K562 (cell line): ENCODE measurements around the gene ANO1. TPM values are rescaled to one million over a fixed set of nuclear protein-coding genes. Genes with fewer than 3 reads are reported as not detected.

ENCODE experiments used
- ATAC-seq: fragments of 200-7000 bp; cut with Tn5 transposase; 3 replicates; pipeline ENCODE4 v1.9.1; 2020; ENCODE audit warnings: moderate library complexity
- BruUV-seq: library from RNA; stranded (reverse); fragments of 400-500 nt; replicated peaks from 2 replicates; lab custom pipeline; 2021; lab: Mats Ljungman, UMichigan
- CTCF ChIA-PET: fragments of 300-600 bp; formaldehyde crosslinking; extraction: SDS; loops from one replicate; lab custom pipeline; 2021; ENCODE audit warnings: low intra/inter-chr PET ratio; lab: Yijun Ruan, JAX
- POLR2A ChIA-PET: fragments of 300-600, 350-650 bp; sonication (Branson Sonifier 250); formaldehyde crosslinking; extraction: SDS; loops from one replicate; lab custom pipeline; 2021; ENCODE audit warnings: antibody characterized with exemption, inconsistent platforms; lab: Yijun Ruan, JAX
- DNase-seq, 4 experiments: peaks; one replicate each; pipeline versions ENCODE4 v3.0.0 to v3.0.0-alpha.2; 2011 to 2018; ENCODE audit warnings: low spot score in 3 of 4, mixed read lengths in 3 of 4; ENCODE audit errors: extremely low read depth in 1 of 4
- FAIRE-seq: peaks from 2 replicates; lab custom pipeline; 2011; peaks lifted over from hg19 to GRCh38; lab: Jason Lieb, UNC
- H2AFZ ChIP-seq: 2 replicates; pipeline ENCODE4 v1.6.0; 2011; ENCODE audit warnings: low read depth, low read length, control low read depth, inconsistent platforms
- H3K27ac ChIP-seq: fragments of 200-600 bp; 3 replicates; pipeline ENCODE4 v1.8.0; 2011; ENCODE audit warnings: low read depth, mild to moderate bottlenecking, control low read depth, inconsistent platforms, low read length, moderate library complexity, mixed read lengths; ENCODE audit errors: extremely low read depth
- H3K27me3 ChIP-seq, 2 experiments: fragments of 300-600 bp in 1 of 2; 2 replicates in 1 of 2; 3 replicates in 1 of 2; pipeline versions ENCODE4 v1.6.0 to v1.8.0; 2011; ENCODE audit warnings: inconsistent platforms in 2 of 2, low read length in 2 of 2, mild to moderate bottlenecking in 1 of 2, mixed read lengths in 1 of 2, moderate library complexity in 1 of 2; ENCODE audit not compliant: control insufficient read depth in 2 of 2, insufficient read depth in 2 of 2
- H3K36me3 ChIP-seq: fragments of 300-600 bp; 3 replicates; pipeline ENCODE4 v1.8.0; 2011; ENCODE audit warnings: mild to moderate bottlenecking, low read length, inconsistent platforms; ENCODE audit not compliant: control insufficient read depth, insufficient read depth
- H3K4me1 ChIP-seq, 2 experiments: fragments of 200-600 bp in 1 of 2; replicated peaks in 1 of 2; 2 replicates in 1 of 2; 3 replicates in 1 of 2; pipeline versions ENCODE4 v1.5.1 to v1.8.0; 2011; ENCODE audit warnings: inconsistent platforms in 2 of 2, low read length in 2 of 2, mild to moderate bottlenecking in 1 of 2, mixed read lengths in 1 of 2, moderate library complexity in 1 of 2; ENCODE audit not compliant: control insufficient read depth in 2 of 2, insufficient read depth in 2 of 2
- H3K4me2 ChIP-seq: 2 replicates; pipeline ENCODE4 v1.6.1; 2011; ENCODE audit warnings: low read length, control low read depth, inconsistent platforms, mixed read lengths; ENCODE audit not compliant: insufficient read depth
- H3K4me3 ChIP-seq: fragments of 200-600 bp; sonication (generic), shearing (Covaris generic); 2 replicates; pipeline ENCODE4 v1.5.1; 2016; ENCODE audit warnings: control low read depth, inconsistent platforms
- H3K79me2 ChIP-seq: fragments of 200-600 bp; 3 replicates; pipeline ENCODE4 v1.8.0; 2011; ENCODE audit warnings: low read length, inconsistent platforms; ENCODE audit not compliant: control insufficient read depth, insufficient read depth
- H3K9ac ChIP-seq, 2 experiments: 2 replicates each; pipeline versions ENCODE4 v1.6.0 to v1.6.1; 2011; ENCODE audit warnings: low read depth in 2 of 2, low read length in 2 of 2, control low read depth in 1 of 2, inconsistent platforms in 1 of 2, mild to moderate bottlenecking in 1 of 2, mixed read lengths in 1 of 2; ENCODE audit not compliant: insufficient read depth in 1 of 2
- H3K9me1 ChIP-seq: one replicate; pipeline ENCODE4 v1.6.0; 2011; ENCODE audit warnings: inconsistent platforms, mild to moderate bottlenecking, low read length, moderate library complexity; ENCODE audit not compliant: control insufficient read depth, insufficient read depth
- H3K9me3 ChIP-seq: replicated peaks from 2 replicates; pipeline ENCODE4 v1.5.1; 2011; ENCODE audit warnings: low read depth, low read length, inconsistent platforms; ENCODE audit not compliant: control insufficient read depth, insufficient read depth
- H4K20me1 ChIP-seq: replicated peaks from 2 replicates; pipeline ENCODE4 v1.6.1; 2011; ENCODE audit warnings: low read length, inconsistent platforms, mixed read lengths; ENCODE audit not compliant: control insufficient read depth, insufficient read depth
- ELF2 ChIP-seq: fragments of 250-450 bp; sonication (Bioruptor Pico); IDR thresholded peaks from 2 replicates; pipeline ENCODE4 v1.5.0; 2021; ENCODE audit warnings: mild to moderate bottlenecking
- ESRRA ChIP-seq: fragments of 450-650 bp; IDR thresholded peaks from 2 replicates; pipeline ENCODE4 v1.6.1; 2014; ENCODE audit warnings: low read depth, mild to moderate bottlenecking, moderate library complexity, borderline replicate concordance
- NCOA6 ChIP-seq: fragments of 450-650 bp; IDR thresholded peaks from 2 replicates; pipeline ENCODE4 v1.6.1; 2017; ENCODE audit warnings: mild to moderate bottlenecking
- PTBP1 ChIP-seq: fragments of 200-400 bp; formaldehyde crosslinking; IDR thresholded peaks from 2 replicates; pipeline ENCODE4 v1.6.1; 2017; ENCODE audit warnings: low read depth, low read length
- SMARCA5 ChIP-seq: fragments of 450-650 bp; IDR thresholded peaks from 2 replicates; pipeline ENCODE4 v1.6.1; 2016
- SMC3 ChIP-seq: conservative IDR thresholded peaks from 2 replicates; pipeline ENCODE4 v1.6.1; 2011; ENCODE audit warnings: low read depth, low read length, improper control_type of control experiment; ENCODE audit not compliant: insufficient read depth
- ZFPM2 ChIP-seq: fragments of 250-450 bp; sonication (Bioruptor Pico); IDR thresholded peaks from 2 replicates; pipeline ENCODE4 v1.5.1; 2022; ENCODE audit warnings: mild to moderate bottlenecking
- WGBS: fragments of 100-300 bp; shearing (Covaris generic); methylation state at CpG from one replicate; pipeline ENCODE4 v1.1.6; 2016; ENCODE audit warnings: low coverage, mixed read lengths; ENCODE audit not compliant: insufficient coverage; ENCODE audit errors: missing lambda C conversion rate; 5-methylcytosine and 5-hydroxymethylcytosine counted together
- in situ Hi-C: fragments of 300-500 bp; cut with MboI; formaldehyde crosslinking; loops from 4 replicates; pipeline ENCODE4 v1.15.0; 2018; ENCODE audit warnings: inconsistent platforms, mixed read lengths
- intact Hi-C: fragments of 100-400 bp; cut with micrococcal nuclease; formaldehyde crosslinking; loops from 2 replicates; pipeline ENCODE4 v1.14.2; 2022
- polyA plus RNA-seq, 8 experiments: library from polyadenylated mRNA; depleted of rRNA in 4 of 8; stranded (reverse) in 5 of 8; unstranded in 3 of 8; fragments of >200 nt; fragmentation: Nextera tagmentation in 2 of 8; fragmentation: Illumina TruSeq in 1 of 8; extraction: Ambion mirVana in 2 of 8; extraction: Trizol in 1 of 8; gene quantifications; 2 replicates each; pipeline versions ENCODE4 v1.2.1 to v1.2.3, GENCODE V29; 2011 to 2014; ENCODE audit warnings: inconsistent platforms in 1 of 8, missing spikeins in 1 of 8
- total RNA-seq, 7 experiments: library from RNA; depleted of rRNA in 6 of 7; stranded (reverse); fragments of >200 nt in 6 of 7; fragmentation: Illumina TruSeq in 2 of 7; extraction: Trizol in 2 of 7; gene quantifications; 2 replicates each; pipeline versions ENCODE4 v1.2.1 to v1.2.3, GENCODE V29; 2011 to 2021; ENCODE audit warnings: low replicate concordance in 1 of 7
- TF ChIP-seq, protein P1 (sequence below), 3 experiments: IDR thresholded peaks in 2 of 3; conservative IDR thresholded peaks in 1 of 3; 2 replicates each; pipeline ENCODE4 v1.5.1; 2011 to 2012; ENCODE audit warnings: low read length in 3 of 3, mild to moderate bottlenecking in 3 of 3, control low read depth in 2 of 3, improper control_type of control experiment in 1 of 3, inconsistent platforms in 1 of 3, low read depth in 1 of 3, mixed read lengths in 1 of 3, moderate library complexity in 1 of 3; ENCODE audit not compliant: insufficient read depth in 2 of 3
- TF ChIP-seq, protein P2 (sequence below): fragments of 250-450 bp; sonication (Bioruptor Pico); IDR thresholded peaks from 2 replicates; pipeline ENCODE4 v1.4.0; 2020; ENCODE audit warnings: mild to moderate bottlenecking, moderate library complexity
- TF ChIP-seq, protein P3 (sequence below): fragments of 450-650 bp; IDR thresholded peaks from 2 replicates; pipeline ENCODE4 v1.6.1; 2016; ENCODE audit warnings: antibody characterized with exemption

Gene ANO1
- total and polyA plus RNA-seq, 9 of the 15 experiments (the other 6 are each of a cell fraction or from before 2014, with no cell fraction given) = not detected

DNA sequence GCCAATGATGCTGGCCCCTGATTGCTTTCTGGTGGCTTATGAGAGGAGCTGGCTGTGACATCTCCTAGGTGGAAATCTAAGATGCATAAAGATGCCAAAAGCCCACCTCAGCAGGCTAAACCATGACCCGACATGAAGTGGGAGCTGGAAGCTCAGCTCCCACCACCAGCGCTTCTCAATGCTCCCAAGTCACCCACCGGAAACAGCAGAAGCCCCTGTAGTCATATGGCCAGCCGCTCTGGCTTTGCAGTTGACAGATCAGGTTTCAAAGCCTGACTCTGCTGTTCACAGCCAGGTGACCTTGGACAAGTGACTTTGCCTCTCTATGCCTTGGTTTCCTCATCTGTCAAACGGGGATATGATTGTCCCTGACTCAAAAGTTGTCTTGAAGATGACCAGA, 29.1 kb upstream of the ANO1 start:
- intact Hi-C loops = no loop called here
- no peak overlapping the region for H3K9ac ChIP-seq
- H3K9me3 ChIP-seq = no peaks in the 10 kb centered on the region
- H3K9me1 ChIP-seq = no peaks in the 10 kb centered on the region
- H2AFZ ChIP-seq = no peak overlapping the region
- H3K4me1 ChIP-seq = no peaks in the 10 kb centered on the region
- no peak overlapping the region for H3K4me2 ChIP-seq
- ChIA-PET POLR2A (no interaction called here), CTCF (no interaction called here)
- no peak overlapping the region for H3K4me3 ChIP-seq
- no peak for ATAC-seq
- no peaks in the 10 kb centered on the region for H3K36me3 ChIP-seq
- H3K27me3 ChIP-seq = peaks cover 4 to 18% of the 10 kb centered on the region in 2 experiments; a peak in 2 of 5 replicates
- no peak for TF ChIP-seq PTBP1
- TF ChIP-seq, protein P1, sequence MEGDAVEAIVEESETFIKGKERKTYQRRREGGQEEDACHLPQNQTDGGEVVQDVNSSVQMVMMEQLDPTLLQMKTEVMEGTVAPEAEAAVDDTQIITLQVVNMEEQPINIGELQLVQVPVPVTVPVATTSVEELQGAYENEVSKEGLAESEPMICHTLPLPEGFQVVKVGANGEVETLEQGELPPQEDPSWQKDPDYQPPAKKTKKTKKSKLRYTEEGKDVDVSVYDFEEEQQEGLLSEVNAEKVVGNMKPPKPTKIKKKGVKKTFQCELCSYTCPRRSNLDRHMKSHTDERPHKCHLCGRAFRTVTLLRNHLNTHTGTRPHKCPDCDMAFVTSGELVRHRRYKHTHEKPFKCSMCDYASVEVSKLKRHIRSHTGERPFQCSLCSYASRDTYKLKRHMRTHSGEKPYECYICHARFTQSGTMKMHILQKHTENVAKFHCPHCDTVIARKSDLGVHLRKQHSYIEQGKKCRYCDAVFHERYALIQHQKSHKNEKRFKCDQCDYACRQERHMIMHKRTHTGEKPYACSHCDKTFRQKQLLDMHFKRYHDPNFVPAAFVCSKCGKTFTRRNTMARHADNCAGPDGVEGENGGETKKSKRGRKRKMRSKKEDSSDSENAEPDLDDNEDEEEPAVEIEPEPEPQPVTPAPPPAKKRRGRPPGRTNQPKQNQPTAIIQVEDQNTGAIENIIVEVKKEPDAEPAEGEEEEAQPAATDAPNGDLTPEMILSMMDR (IDR thresholded peaks at IDR 0.05 in 2 of 3, conservative IDR thresholded peaks at IDR 0.05 in 1 of 3; ENCODE audit: insufficient read depth in 2 of 3, low read depth in 1 of 3, low read length in 3 of 3) = 0 out of 6 replicates have a peak, but pooled peaks of 1 of the 3 experiments have one; percentile 2
- TF ChIP-seq, all 486 proteins: peak for 1
- Histone ChIP-seq H4K20me1 (no peaks in the 10 kb centered on the region; the same call in 1 of the 2 replicates), H3K27ac (no peak overlapping the region), H3K79me2 (no peaks in the 10 kb centered on the region)
- BruUV-seq = no TSS peak
- DNase-seq (no peak), FAIRE-seq (no peak)
- in situ Hi-C loops = no loop called here
- 0% methylated on average over 5 of the region's 5 CpGs for WGBS

DNA sequence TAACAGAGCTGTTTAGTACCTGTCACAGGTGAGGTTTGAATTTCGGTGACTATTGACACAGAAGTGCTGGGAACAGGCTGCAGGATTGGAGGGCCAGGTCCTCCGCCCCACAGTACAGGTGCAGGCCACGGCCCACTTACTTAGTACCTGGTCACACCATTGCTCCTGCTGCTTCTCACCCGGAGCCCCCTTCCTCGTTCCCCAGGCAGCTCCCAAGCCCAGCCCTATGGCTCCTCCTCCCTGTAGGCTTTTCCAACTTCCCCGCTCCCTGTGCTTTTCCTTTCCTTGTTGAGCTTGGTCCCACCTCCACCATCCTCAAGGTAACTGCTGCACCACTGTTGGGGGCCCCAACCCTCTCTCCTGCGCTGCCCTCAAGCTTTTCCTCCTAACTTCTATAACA, 27.9 kb upstream of the ANO1 start:
- no peaks in the 10 kb centered on the region for H3K9me1 ChIP-seq
- ATAC-seq = no peak
- H3K27me3 ChIP-seq = peaks cover 4 to 21% of the 10 kb centered on the region in 2 experiments; a peak in 2 of 5 replicates
- H3K9ac ChIP-seq = no peak overlapping the region
- FAIRE-seq = no peak
- H2AFZ ChIP-seq = no peak overlapping the region
- no peaks in the 10 kb centered on the region for H3K4me1 ChIP-seq
- in situ Hi-C loops = no loop called here
- no peaks in the 10 kb centered on the region for H3K36me3 ChIP-seq
- no peak overlapping the region for H3K27ac ChIP-seq
- no peak overlapping the region for H3K4me3 ChIP-seq
- no peaks in the 10 kb centered on the region; the same call in 1 of the 2 replicates for H4K20me1 ChIP-seq
- 0% methylated on average over 7 of the region's 7 CpGs for WGBS
- H3K9me3 ChIP-seq = no peaks in the 10 kb centered on the region
- H3K79me2 ChIP-seq = no peaks in the 10 kb centered on the region
- no TSS peak for BruUV-seq
- POLR2A ChIA-PET = no interaction called here
- intact Hi-C loops = no loop called here
- CTCF ChIA-PET = no interaction called here
- H3K4me2 ChIP-seq = no peak overlapping the region
- DNase-seq = no peak
- TF ChIP-seq, protein P2, sequence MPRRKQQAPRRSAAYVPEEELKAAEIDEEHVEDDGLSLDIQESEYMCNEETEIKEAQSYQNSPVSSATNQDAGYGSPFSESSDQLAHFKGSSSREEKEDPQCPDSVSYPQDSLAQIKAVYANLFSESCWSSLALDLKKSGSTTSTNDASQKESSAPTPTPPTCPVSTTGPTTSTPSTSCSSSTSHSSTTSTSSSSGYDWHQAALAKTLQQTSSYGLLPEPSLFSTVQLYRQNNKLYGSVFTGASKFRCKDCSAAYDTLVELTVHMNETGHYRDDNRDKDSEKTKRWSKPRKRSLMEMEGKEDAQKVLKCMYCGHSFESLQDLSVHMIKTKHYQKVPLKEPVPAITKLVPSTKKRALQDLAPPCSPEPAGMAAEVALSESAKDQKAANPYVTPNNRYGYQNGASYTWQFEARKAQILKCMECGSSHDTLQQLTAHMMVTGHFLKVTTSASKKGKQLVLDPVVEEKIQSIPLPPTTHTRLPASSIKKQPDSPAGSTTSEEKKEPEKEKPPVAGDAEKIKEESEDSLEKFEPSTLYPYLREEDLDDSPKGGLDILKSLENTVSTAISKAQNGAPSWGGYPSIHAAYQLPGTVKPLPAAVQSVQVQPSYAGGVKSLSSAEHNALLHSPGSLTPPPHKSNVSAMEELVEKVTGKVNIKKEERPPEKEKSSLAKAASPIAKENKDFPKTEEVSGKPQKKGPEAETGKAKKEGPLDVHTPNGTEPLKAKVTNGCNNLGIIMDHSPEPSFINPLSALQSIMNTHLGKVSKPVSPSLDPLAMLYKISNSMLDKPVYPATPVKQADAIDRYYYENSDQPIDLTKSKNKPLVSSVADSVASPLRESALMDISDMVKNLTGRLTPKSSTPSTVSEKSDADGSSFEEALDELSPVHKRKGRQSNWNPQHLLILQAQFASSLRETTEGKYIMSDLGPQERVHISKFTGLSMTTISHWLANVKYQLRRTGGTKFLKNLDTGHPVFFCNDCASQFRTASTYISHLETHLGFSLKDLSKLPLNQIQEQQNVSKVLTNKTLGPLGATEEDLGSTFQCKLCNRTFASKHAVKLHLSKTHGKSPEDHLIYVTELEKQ (CRISPR knock-in tag) = no peak
- TF ChIP-seq NCOA6 = no peak
- no peak for TF ChIP-seq SMARCA5
- no peak for TF ChIP-seq ELF2
- TF ChIP-seq SMC3 = no peak
- TF ChIP-seq, protein P3, sequence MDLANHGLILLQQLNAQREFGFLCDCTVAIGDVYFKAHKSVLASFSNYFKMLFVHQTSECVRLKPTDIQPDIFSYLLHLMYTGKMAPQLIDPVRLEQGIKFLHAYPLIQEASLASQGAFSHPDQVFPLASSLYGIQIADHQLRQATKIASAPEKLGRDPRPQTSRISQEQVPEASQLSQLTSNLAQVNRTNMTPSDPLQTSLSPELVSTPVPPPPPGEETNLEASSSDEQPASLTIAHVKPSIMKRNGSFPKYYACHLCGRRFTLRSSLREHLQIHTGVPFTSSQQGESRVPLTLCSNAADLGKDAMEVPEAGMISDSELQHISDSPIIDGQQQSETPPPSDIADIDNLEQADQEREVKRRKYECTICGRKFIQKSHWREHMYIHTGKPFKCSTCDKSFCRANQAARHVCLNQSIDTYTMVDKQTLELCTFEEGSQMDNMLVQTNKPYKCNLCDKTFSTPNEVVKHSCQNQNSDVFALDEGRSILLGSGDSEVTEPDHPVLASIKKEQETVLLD = no peak
- TF ChIP-seq ESRRA = no peak
- no peak for TF ChIP-seq ZFPM2 (CRISPR knock-in tag)
